GM06990 (cell line): ENCODE data around the gene CAB39.

Source experiments
- DNase-seq: peaks from one replicate; pipeline ENCODE4 v3.0.0-alpha.2; 2011; ENCODE audit not compliant: insufficient read length; ENCODE audit errors: extremely low read depth
- H3K27me3 ChIP-seq: replicated peaks from 2 replicates; pipeline ENCODE4 v1.6.0; 2011; ENCODE audit warnings: low read length; ENCODE audit not compliant: control insufficient read depth, insufficient read depth
- H3K36me3 ChIP-seq: 2 replicates; pipeline ENCODE4 v1.5.1; 2011; ENCODE audit warnings: low read length; ENCODE audit not compliant: control insufficient read depth, insufficient read depth
- H3K4me3 ChIP-seq: replicated peaks from 2 replicates; pipeline ENCODE4 v1.5.1; 2011; ENCODE audit warnings: low read depth, mild to moderate bottlenecking, control low read depth, low read length
- CTCF ChIP-seq: IDR thresholded peaks from 2 replicates; pipeline ENCODE4 v1.5.1; 2011; ENCODE audit warnings: low read length, control low read depth, mild to moderate bottlenecking, inconsistent platforms; ENCODE audit not compliant: insufficient read depth, poor library complexity, severe bottlenecking

The CAB39 gene

GRCh38 chr2:230765611-230766300 is 53.1 kb downstream of the CAB39 start:
- H3K27me3 ChIP-seq, result no peaks in the 10 kb centered on the region
- H3K36me3 ChIP-seq, result peaks cover 8% of the 10 kb centered on the region
- no peak for DNase-seq
- no peak for TF ChIP-seq CTCF
- H3K4me3 ChIP-seq, result no peak overlapping the region

GRCh38 chr2:230767862-230768388 is 55.3 kb downstream of the CAB39 start:
- Histone ChIP-seq H3K4me3 (no peak overlapping the region), H3K27me3 (no peaks in the 10 kb centered on the region), H3K36me3 (peaks cover 8% of the 10 kb centered on the region)
- no peak for DNase-seq
- TF ChIP-seq CTCF, result no peak

DNA sequence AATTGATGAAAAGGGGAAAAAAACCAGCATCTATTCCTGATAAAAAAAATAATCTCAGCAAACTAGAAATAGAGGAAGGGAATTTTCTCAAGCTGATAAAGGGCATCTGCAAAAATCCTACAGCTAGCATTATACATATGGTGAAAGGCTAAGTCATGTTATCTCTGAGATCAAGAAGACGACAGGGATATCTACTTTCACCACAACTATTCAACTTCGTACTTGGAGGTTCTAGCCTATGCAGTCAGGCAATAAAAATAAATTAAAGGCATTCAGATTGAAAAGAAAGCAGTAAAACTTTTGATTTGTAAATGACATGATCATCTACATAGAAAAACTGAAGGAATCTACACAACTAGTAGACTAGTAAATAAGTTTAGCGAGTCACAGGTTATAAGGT is 58.2 kb downstream of the CAB39 start:
- no peak for TF ChIP-seq CTCF

DNA sequence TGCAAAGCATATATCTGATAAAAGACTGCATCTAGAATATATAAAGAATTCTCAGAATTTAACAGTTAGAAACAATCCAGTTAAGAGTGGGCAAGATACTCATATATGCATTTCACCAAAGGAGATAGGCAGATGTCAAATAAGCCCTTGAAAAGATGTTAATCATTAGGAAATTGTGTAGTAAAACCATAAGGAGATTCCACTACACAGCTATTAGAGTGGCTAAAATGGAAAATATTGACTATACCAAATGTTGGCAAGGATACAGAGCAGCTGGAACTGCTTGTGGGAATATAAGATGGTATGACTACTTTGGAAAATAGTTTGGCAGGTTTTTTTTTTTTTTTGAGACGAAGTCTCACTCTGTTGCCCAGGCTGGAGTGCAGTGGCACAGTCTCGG is 59.5 kb downstream of the CAB39 start:
- peaks cover 2% of the 10 kb centered on the region for H3K36me3 ChIP-seq
- H3K4me3 ChIP-seq, result no peak overlapping the region
- no peak for TF ChIP-seq CTCF
- no peaks in the 10 kb centered on the region for H3K27me3 ChIP-seq
- DNase-seq, result no peak

More for the DNA sequence above, 58.2 kb downstream of the CAB39 start:
- H3K27me3 ChIP-seq, result no peaks in the 10 kb centered on the region
- peaks cover 8% of the 10 kb centered on the region for H3K36me3 ChIP-seq
- H3K4me3 ChIP-seq, result no peak overlapping the region
- DNase-seq, result no peak

GRCh38 chr2:230773039-230773773 is 60.6 kb downstream of the CAB39 start:
- Histone ChIP-seq H3K4me3 (no peak overlapping the region), H3K36me3 (peaks cover 1% of the 10 kb centered on the region; the same call in 1 of the 2 replicates), H3K27me3 (no peaks in the 10 kb centered on the region)
- no peak for DNase-seq
- TF ChIP-seq CTCF, result no peak
